NT2/D1 (cell line): ENCODE measurements around the gene DCUN1D5.

ENCODE experiments used
- DNase-seq: peaks from one replicate; pipeline ENCODE4 v3.0.0-alpha.2; 2011; ENCODE audit warnings: low read depth, low spot score
- H3K27me3 ChIP-seq: 2 replicates; pipeline ENCODE4 v1.6.0; 2011; ENCODE audit warnings: mild to moderate bottlenecking; ENCODE audit not compliant: insufficient read length, insufficient read depth
- H3K36me3 ChIP-seq: 2 replicates; pipeline ENCODE4 v1.6.1; 2011; ENCODE audit warnings: mild to moderate bottlenecking, low read length, mixed read lengths; ENCODE audit not compliant: insufficient read depth, insufficient read length
- H3K4me1 ChIP-seq: 2 replicates; pipeline ENCODE4 v1.5.1; 2011; ENCODE audit not compliant: insufficient read depth, insufficient read length
- H3K4me3 ChIP-seq: 2 replicates; pipeline ENCODE4 v1.5.1; 2011; ENCODE audit warnings: low read depth; ENCODE audit not compliant: insufficient read length
- H3K9ac ChIP-seq: 2 replicates; pipeline ENCODE4 v1.6.0; 2011; ENCODE audit warnings: low read depth; ENCODE audit not compliant: insufficient read length
- H3K9me3 ChIP-seq: 2 replicates; pipeline ENCODE4 v1.5.1; 2011; ENCODE audit warnings: mild to moderate bottlenecking, low read length; ENCODE audit not compliant: insufficient read depth
- SUZ12 ChIP-seq: IDR thresholded peaks from 2 replicates; pipeline ENCODE4 v1.6.1; 2011; ENCODE audit not compliant: insufficient read length, insufficient read depth; ENCODE audit errors: extremely low read depth
- YY1 ChIP-seq: IDR thresholded peaks from 2 replicates; pipeline ENCODE4 v1.6.1; 2011; ENCODE audit not compliant: insufficient read length, insufficient read depth
- ZNF274 ChIP-seq: IDR thresholded peaks from 2 replicates; pipeline ENCODE4 v1.6.1; 2011; ENCODE audit warnings: mild to moderate bottlenecking, low read depth, low read length

DCUN1D5 gene

DNA sequence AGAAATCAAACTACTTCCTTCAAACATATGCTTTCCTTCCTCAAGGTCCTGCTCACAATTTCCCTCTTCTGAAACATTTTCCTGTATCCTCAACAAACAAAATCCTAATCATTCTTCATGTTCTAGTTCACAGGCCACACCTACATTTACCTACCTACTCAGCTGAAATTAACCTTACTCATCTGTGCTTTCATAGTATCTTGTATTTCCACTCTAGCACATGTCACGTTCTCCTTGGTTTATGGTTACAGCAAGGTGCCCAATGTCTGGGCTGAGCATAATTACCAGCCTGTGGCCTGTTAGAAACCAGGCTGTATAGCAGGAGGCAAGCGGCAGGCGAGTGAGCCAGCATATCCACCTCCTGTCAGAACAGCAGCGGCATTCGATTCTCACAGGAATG, 13.2 kb downstream of the DCUN1D5 start:
- Histone ChIP-seq H3K36me3 (peaks cover 69% of the 10 kb centered on the region), H3K9ac (no peak overlapping the region), H3K4me3 (no peak overlapping the region), H3K9me3 (no peaks in the 10 kb centered on the region), H3K4me1 (no peaks in the 10 kb centered on the region), H3K27me3 (no peaks in the 10 kb centered on the region)
- no peak for TF ChIP-seq YY1
- no peak for TF ChIP-seq SUZ12
- TF ChIP-seq ZNF274 = no peak
- no peak for DNase-seq

DNA sequence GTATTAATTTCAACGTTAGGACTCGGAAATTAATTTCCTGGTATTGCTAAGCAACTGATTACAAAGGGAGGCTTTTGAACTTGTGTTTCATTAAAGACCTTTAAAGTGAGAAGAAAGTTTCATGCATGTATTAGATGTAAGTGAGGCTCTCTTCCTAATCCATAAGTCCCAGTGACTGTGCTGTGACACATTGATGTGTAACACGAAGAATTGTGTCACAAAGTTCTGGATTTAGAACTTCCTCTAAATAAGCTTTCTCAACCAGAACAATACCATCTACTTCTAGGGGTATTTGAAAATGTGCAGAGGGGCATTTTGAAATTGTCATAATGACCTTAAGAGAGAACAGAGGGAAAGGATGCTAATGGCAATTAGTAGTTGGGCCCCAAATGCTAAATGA, 14.4 kb downstream of the DCUN1D5 start:
- TF ChIP-seq SUZ12 = no peak
- TF ChIP-seq YY1 = no peak
- TF ChIP-seq ZNF274 = no peak
- DNase-seq = no peak
- H3K4me3 ChIP-seq = no peak overlapping the region
- no peaks in the 10 kb centered on the region for H3K4me1 ChIP-seq
- H3K36me3 ChIP-seq = peaks cover 63% of the 10 kb centered on the region
- H3K27me3 ChIP-seq = no peaks in the 10 kb centered on the region
- H3K9ac ChIP-seq = no peak overlapping the region
- no peaks in the 10 kb centered on the region for H3K9me3 ChIP-seq

DNA sequence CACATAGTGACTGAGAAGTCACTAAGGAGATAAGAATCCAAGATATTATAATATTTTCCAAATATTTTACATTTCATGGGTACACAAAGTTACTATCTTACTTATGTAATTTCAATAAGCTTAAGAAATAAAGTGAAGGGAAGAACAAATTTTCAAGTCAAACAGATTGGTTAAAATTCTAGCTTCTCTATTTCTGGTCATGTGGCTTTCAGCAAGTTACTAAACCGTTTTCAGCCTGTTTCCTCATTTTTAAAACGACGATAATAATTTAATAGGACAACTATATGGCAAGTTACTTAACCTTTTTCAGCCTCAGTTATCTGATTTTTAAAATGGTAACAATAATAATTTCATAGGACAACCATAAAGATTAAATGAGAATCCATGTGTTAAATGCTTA, 15.6 kb downstream of the DCUN1D5 start:
- DNase-seq = no peak
- H3K9me3 ChIP-seq = no peaks in the 10 kb centered on the region
- no peak overlapping the region for H3K9ac ChIP-seq
- TF ChIP-seq YY1 (no peak), ZNF274 (no peak), SUZ12 (no peak)
- H3K36me3 ChIP-seq = peaks cover 57% of the 10 kb centered on the region
- no peak overlapping the region for H3K4me3 ChIP-seq
- no peaks in the 10 kb centered on the region for H3K27me3 ChIP-seq
- H3K4me1 ChIP-seq = no peaks in the 10 kb centered on the region

DNA sequence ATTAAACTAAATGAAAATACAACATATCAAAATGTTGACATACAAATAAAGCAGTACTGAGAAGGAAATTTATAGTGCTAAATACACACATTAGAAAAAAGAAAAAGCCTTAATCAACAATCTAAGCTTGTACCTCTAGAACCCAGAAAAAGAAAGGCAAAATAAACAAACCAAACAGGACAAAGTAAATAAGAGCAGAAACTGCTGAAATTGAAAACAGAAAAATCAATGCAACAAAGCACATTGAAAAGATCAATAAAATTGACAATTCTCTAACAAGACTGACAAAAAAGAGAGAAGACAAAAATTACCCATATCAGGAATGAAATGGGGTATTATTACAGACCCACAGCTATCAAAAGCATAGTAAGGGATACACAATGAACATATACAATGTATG, 21.0 kb downstream of the DCUN1D5 start:
- Histone ChIP-seq H3K36me3 (peaks cover 29% of the 10 kb centered on the region), H3K27me3 (no peaks in the 10 kb centered on the region), H3K9ac (no peak overlapping the region), H3K4me3 (no peak overlapping the region), H3K9me3 (no peaks in the 10 kb centered on the region), H3K4me1 (no peaks in the 10 kb centered on the region)
- no peak for DNase-seq
- TF ChIP-seq ZNF274 = no peak
- TF ChIP-seq SUZ12 = no peak
- no peak for TF ChIP-seq YY1

DNA sequence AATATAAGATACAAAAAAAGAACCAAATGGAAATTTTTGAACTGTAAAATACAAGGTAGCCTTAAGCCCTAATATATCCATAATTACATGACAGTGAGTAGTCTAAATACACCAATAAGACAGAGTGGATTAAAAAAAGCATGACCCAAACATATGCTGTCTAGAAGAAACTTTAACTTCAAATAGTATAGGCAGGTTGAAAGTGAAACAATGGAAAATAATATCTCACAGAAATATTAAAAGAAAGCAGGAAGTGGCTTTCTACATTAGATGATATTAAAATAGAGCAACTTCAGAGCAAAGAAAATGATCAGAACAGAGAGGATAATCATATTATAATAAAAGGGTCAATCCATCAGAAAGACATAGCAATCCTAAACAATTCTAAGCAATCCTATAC, 21.8 kb downstream of the DCUN1D5 start:
- DNase-seq = no peak
- Histone ChIP-seq H3K27me3 (no peaks in the 10 kb centered on the region), H3K36me3 (peaks cover 27% of the 10 kb centered on the region), H3K9me3 (no peaks in the 10 kb centered on the region), H3K9ac (no peak overlapping the region), H3K4me3 (no peak overlapping the region), H3K4me1 (no peaks in the 10 kb centered on the region)
- TF ChIP-seq SUZ12 = no peak
- TF ChIP-seq YY1 = no peak
- no peak for TF ChIP-seq ZNF274

DNA sequence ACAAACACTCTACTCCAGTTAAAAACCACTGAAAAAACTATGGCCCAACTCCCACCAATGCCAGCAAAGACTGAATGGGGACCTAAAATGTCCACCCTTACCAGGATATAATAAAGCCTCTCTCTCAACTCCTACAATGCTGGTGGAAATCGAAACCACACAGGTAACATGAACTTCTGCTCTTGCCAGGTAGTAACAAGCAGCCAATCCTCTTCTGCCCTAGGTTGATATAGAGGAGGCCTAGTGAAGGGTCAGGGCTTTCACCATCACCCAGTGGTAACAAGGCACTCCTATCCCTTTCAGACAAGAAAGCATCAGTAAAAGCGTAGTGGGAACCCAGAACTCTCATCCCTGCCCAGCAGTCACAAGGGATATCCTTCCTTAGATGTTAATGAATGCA, 22.6 kb downstream of the DCUN1D5 start:
- Histone ChIP-seq H3K9ac (no peak overlapping the region), H3K4me3 (no peak overlapping the region), H3K9me3 (no peaks in the 10 kb centered on the region), H3K36me3 (peaks cover 24% of the 10 kb centered on the region), H3K4me1 (no peaks in the 10 kb centered on the region), H3K27me3 (no peaks in the 10 kb centered on the region)
- TF ChIP-seq ZNF274 (no peak), YY1 (no peak), SUZ12 (no peak)
- DNase-seq = no peak

DNA sequence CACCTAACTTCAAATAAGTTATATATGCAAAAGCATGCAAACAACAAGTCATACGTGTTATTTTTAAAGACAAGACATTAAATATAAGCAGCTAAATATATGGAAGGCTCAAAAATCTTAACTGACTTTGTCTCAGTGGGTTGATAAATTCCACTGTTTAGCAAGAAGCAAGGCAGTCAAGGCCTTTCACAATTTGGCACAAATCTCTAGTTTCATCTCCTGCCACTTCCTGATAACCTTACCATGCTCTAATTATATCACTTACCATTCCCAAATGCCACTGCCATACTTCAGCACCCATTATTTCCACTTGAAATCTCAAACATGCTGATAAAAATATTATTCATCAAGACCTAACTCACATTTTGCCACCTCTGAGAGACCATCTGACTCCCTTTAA, 24.8 kb downstream of the DCUN1D5 start:
- no peaks in the 10 kb centered on the region for H3K4me1 ChIP-seq
- DNase-seq = no peak
- H3K4me3 ChIP-seq = no peak overlapping the region
- H3K27me3 ChIP-seq = no peaks in the 10 kb centered on the region
- H3K9me3 ChIP-seq = no peaks in the 10 kb centered on the region
- no peak overlapping the region for H3K9ac ChIP-seq
- peaks cover 46% of the 10 kb centered on the region for H3K36me3 ChIP-seq
- TF ChIP-seq ZNF274 (no peak), SUZ12 (no peak), YY1 (no peak)

DNA sequence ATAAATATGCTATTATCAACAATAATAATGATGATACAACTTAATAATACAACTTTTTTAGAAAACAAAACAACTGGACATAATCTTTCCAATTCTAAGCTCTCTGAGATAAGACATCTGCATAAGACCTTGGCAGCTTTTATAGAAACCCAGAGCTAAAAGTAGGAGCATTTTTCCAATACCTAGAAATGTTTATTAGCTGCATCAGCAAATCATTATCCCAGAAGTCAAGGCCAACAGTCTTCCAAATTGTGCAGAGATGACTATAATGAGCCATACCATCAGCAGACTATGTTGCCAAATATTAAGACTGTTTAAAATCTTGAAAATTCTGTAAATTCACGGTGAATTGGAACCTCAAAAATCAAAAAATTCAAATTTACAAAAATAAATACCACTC, 30.3 kb downstream of the DCUN1D5 start:
- TF ChIP-seq SUZ12 (no peak), YY1 (no peak), ZNF274 (no peak)
- no peak overlapping the region for H3K9ac ChIP-seq
- peaks cover 60% of the 10 kb centered on the region for H3K36me3 ChIP-seq
- H3K4me3 ChIP-seq = no peak overlapping the region
- H3K9me3 ChIP-seq = no peaks in the 10 kb centered on the region
- no peaks in the 10 kb centered on the region for H3K27me3 ChIP-seq
- no peaks in the 10 kb centered on the region for H3K4me1 ChIP-seq
- DNase-seq = no peak
